HG02588 (cell line): ENCODE data around the gene FANCE.

Experiments
- ATAC-seq: cut with Tn5 transposase; IDR thresholded peaks from one replicate; pipeline ENCODE4 v1.9.1; 2021; ENCODE audit warnings: mild to moderate bottlenecking, moderate library complexity; ENCODE audit not compliant: unreplicated experiment

Gene FANCE

DNA sequence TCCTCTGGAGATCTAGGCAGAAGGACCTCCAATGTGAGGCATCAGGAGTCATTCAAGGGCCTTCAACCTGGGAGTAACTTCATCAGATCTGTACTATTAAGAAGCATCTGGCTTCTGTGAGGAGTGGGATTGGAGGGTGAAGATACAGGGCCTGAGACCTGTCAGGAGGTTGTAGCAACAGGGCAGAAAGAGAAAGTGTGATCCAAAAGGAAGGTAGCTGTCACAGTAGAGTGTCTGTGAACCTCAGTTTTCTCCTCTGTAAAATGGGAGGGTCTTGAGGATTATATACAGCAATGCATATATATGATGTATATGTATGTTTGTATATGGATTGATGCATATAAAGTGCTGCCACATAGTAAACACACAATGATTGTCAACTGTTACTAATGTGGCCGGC is 13.5 kb downstream of the FANCE start:
- ATAC-seq = no peak

DNA sequence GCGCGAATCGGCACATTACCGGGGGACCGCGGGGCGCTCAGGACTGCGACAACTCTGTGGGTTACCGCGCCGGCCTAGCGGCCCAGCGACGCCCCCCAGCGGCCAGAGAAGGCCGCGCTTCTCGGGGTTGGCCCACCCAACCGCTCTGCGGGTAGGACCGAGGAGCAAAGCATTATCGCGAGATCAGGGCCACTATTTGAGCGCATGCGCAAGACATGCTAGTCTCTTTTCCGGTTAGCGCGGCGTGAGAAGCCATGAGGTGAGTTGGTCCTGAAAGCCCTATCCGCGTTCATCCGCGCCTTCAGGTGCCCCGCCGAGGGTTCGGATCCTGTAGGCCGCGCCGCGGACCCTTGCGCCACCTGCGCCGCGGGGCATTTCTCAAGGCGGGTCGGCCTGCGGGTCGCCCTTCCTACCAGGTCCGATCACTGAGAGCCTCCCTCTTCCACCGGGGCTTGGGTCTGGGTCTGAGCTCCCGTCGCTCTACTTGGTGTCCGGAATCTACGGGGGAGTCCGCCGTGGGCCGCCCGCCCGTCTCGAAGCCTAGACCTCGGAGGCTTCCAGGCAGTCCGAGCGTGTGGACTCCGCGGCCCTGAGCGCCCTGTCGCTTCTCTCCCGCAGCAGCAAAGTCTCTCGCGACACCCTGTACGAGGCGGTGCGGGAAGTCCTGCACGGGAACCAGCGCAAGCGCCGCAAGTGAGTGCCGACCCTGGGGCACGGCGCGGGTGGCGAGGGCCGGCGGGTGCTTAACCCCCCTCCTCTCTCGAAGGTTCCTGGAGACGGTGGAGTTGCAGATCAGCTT is 16.2 kb downstream of the FANCE start, which contains the start of gene RPL10A:
RPL10A (plus strand) TSS at position 221 of the 799 bp plus-strand sequence; CDS start at position 255, 34 bp downstream.
- ATAC-seq = peak; percentile 76

DNA sequence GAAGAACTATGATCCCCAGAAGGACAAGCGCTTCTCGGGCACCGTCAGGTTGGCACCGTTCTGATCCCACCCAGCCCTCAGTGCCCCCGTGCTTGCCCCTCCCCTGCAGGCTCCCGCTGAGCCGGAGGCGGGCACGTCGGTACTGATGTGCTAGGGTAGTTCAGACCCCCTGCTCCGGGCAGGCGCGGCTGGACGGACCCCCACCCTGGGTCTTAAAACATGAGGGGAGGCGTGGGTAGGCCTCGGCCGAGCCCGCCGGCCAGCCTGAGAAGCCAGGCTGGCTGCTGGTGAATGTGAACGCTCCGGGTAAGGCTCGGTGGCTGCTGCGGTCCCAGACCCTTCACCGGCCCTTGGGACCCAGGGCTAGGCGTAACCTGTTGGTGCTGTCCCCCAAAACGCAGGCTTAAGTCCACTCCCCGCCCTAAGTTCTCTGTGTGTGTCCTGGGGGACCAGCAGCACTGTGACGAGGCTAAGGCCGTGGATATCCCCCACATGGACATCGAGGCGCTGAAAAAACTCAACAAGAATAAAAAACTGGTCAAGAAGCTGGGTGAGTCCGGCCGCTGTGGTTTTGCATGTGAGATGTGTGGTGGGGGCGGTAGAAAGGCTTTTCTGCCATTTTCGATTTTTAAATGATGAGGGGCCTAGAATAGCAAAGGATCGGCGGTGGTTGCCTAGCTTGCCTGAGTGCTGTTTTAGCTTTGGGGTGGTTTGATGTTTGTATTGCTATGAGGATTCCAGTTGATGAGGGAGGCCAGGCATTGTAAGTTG is 17.0 kb downstream of the FANCE start:
- peak; percentile 9 for ATAC-seq

DNA sequence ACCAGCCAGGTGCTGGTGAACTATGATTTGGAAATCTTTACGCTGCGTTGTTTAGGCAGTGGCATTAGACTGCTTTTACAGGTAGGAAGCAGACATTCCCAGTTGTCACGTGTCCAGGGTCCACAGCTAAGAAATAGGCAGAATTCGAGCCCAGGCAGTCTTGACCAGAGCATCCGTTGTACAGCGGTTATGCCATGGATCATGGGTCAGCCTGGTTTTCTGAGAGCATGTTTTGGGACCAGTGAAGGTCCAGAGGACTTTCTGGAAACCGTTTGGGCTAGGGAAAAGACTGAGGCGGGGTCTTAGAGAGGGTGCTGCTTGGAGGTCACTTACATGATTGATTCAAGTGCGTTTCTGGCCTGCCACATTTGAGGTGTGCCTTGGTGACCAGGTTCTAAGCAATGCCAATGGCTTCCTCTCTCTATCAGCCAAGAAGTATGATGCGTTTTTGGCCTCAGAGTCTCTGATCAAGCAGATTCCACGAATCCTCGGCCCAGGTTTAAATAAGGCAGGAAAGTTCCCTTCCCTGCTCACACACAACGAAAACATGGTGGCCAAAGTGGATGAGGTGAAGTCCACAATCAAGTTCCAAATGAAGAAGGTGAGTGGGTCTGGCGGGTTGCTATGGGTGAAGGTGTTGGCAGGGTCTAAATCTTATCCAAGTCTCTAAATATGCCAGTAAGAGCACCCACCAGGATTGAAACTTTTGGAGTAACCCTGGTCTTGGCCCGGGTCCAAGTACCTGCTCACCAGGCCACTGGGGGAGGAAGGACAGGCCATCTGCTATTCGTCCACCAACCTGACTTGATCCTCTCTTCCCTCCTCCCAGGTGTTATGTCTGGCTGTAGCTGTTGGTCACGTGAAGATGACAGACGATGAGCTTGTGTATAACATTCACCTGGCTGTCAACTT is 17.9 kb downstream of the FANCE start:
- no peak for ATAC-seq

GRCh38 chr6:35470663-35471120 is 18.6 kb downstream of the FANCE start:
- no peak for ATAC-seq

DNA sequence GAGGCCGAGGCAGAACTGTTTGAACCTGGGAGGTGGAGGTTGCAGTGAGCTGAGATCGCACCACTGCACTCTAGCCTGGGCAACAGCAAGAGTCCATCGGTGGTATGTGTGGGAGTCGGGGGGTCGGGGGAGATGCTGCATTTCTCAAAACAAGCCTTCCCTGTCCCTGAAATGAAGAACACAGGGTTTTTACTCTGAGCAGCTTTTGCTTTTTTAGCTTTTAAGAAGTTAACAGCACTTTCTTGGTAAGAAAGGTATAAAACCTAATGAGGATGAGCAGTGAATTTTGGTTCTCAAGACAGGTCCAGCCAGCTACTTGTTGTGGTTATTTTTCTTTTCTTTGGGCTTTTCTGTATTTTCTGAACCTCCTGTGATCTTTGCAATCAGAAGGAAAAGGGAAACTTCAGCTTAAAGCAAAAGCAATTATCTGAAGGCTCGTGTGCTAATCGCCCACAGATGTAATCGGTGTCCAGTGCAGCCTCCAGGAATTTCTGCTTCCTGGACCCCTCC is 19.8 kb downstream of the FANCE start:
- ATAC-seq = no peak

GRCh38 chr6:35473075-35473849 is 21.1 kb downstream of the FANCE start:
- no peak for ATAC-seq

GRCh38 chr6:35473850-35474130 is 21.7 kb downstream of the FANCE start:
- ATAC-seq = no peak

- ATAC-seq = no peak
These were observed 22.2 kb downstream of the FANCE start for GRCh38 chr6:35474131-35474941.

DNA sequence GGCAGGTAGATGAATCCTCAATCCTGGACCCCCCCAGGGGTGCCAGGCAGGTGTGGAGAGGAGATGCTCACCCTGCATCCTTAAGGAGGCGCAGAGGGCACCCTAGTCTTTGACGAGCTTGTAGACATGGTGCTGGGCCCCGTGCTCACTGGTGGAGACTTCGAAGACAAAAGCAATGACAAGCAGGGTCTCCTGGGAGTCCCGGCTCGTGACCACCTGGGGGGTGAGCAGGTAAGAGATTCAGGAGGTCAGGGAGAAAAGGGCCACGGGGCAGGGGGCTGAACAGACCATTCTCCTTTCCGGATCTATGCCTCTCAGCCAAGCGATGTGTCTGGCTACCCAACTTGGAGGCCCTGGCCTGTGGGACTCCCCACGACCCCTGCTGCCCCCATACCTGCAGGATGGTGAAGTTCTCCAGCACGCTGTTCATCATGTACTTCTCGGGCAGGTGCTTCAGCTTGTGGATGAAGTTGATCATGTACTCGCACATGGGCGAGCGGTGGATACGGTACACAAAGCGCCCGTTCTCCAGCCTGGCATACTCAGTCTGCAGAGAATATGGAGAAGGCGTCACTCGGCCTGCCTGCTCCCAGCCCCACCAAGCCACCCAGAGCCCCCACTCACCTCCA is 22.9 kb downstream of the FANCE start:
- ATAC-seq = no peak

DNA sequence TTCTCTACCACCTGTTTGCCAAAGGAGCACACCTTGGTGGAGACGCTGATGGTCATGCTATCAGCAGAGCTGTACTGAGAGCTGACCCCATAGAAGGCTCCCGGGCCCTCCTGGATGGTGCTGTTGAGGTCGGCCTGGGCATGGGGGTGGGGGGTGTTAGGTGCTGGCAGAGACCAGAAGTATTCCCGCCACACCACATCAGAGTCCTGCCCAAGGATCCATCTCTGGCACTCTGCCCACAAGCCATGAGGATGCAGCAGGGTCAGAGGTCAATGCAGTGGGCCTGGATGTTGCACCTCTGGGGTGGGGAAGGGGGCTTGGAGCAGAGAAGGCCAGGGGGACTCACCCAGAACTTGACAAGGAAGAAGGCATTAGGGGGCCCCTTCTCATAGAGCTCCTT is 23.4 kb downstream of the FANCE start:
- no peak for ATAC-seq

DNA sequence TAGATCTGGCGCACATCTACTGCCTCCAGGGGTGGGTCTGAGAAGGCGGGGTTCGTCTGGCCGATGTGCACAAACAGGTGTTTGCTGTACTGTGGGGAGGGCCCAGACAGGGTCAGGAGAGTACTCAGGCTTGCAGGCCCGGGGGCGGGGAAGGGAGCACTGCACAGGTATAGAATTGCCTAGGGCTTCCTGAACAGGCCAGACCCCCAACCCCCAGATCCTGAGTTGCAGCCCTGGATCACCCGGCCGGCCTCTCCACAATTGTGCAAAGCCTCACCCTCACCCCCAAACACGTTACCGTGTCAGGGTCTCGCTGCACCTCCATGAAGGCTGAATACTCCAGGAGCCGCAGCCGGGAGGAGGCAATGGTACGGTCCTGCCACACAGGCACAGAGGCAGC is 23.9 kb downstream of the FANCE start:
- ATAC-seq = no peak

GRCh38 chr6:35477028-35477427 is 24.9 kb downstream of the FANCE start:
- no peak for ATAC-seq

DNA sequence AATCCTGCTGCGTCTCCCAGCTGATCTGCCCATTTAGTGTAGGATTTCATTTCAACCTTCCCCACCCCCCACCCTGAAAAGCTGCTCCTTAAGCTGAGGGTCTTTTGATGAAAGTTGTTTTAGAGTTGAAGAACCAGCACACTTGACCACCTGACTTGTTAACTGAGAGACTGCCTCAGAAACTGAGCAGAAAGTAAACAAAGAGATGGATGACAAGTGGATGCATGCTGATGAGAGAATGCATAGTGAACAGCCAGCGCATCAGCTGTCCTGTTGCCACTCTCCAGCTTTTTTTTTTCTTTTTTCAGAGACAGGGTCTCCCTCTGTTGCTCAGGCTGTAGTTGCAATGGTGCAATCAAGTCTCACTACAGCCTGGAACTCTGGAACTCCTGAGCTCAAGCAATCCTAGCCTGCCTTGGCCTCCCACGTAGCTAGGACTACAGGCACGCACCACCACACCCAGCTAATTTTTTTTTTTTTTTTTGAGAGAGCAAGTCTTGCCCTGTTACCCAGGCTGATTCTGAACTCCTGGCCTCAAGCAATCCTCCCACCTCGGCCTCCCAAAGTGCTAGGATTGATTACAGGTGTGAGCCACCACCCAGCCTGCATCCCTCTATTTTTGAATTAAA is 25.5 kb downstream of the FANCE start:
- ATAC-seq = no peak

- ATAC-seq = no peak
These were observed 26.1 kb downstream of the FANCE start for GRCh38 chr6:35478259-35478658.

GRCh38 chr6:35480176-35480575 is 28.0 kb downstream of the FANCE start:
- ATAC-seq = no peak

- ATAC-seq = no peak
These were observed 29.1 kb downstream of the FANCE start for GRCh38 chr6:35481226-35481625.

GRCh38 chr6:35483062-35483461 is 30.9 kb downstream of the FANCE start:
- ATAC-seq = no peak
